Ishikawa (cell line): Measurements from ENCODE around the gene AEBP1.

Experiments used
- EGR1 ChIP-seq: IDR thresholded peaks from 2 replicates; pipeline ENCODE4 v1.6.1; 2012
- EP300 ChIP-seq: IDR thresholded peaks from 2 replicates; pipeline ENCODE4 v1.6.1; 2012; ENCODE audit warnings: borderline replicate concordance
- FOXM1 ChIP-seq: IDR thresholded peaks from 2 replicates; pipeline ENCODE4 v1.6.1; 2012; ENCODE audit warnings: low read depth, borderline replicate concordance
- REST ChIP-seq: IDR thresholded peaks from 2 replicates; pipeline ENCODE4 v1.6.1; 2012; ENCODE audit warnings: low read depth, mild to moderate bottlenecking
- TAF1 ChIP-seq: IDR thresholded peaks from 2 replicates; pipeline ENCODE4 v1.6.1; 2012; ENCODE audit warnings: low read depth, mild to moderate bottlenecking
- TF ChIP-seq, protein P1 (sequence below): IDR thresholded peaks from 2 replicates; pipeline ENCODE4 v1.6.1; 2012

DNA sequence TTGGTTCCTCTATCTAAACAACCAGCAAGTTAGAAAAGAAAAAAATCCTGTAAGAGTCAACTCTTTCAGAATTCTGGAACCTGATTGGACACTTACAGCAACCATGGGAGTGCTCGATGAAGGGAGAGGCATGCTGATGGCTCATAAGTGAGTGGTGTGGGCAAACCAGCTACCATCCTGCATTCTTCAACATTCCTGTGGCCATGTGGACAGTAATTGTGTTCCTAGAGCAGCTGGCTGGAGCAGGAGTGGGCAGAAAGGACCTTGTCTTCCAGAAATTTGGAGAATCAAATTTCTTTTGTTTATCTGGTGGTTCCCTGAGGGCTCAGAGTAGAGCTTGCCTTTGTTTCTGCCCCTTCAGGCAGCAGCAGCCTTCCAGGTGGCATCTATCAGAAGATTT is 59.4 kb downstream of the AEBP1 start:
- TF ChIP-seq REST (no peak), TAF1 (no peak), FOXM1 (peak; percentile 55; the same call in 1 of the 2 replicates), EP300 (peak; percentile 41; the same call in 1 of the 2 replicates), EGR1 (no peak)
- TF ChIP-seq, protein P1, sequence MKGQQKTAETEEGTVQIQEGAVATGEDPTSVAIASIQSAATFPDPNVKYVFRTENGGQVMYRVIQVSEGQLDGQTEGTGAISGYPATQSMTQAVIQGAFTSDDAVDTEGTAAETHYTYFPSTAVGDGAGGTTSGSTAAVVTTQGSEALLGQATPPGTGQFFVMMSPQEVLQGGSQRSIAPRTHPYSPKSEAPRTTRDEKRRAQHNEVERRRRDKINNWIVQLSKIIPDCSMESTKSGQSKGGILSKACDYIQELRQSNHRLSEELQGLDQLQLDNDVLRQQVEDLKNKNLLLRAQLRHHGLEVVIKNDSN: peak; percentile 53; the same call in 1 of the 2 replicates
